ENCODE measurements around the gene SNIP1.

GRCh38 chr1:37513795-37514349 is 40.2 kb downstream of the SNIP1 start:
- TF ChIP-seq CTCF (IDR thresholded peaks at IDR 0.05 in 4 of 5, conservative IDR thresholded peaks at IDR 0.05 in 1 of 5) (no peak), POLR2A (IDR thresholded peaks at IDR 0.05) (no peak)

Measured in gastrocnemius medialis (tissue), 4 donors.